GM12864 (cell line): ENCODE data around the gene RUNX2.

Experiments
- DNase-seq: peaks from one replicate; pipeline ENCODE4 v3.0.0-alpha.2; 2011; ENCODE audit warnings: low read depth
- H3K4me3 ChIP-seq: 2 replicates; pipeline ENCODE4 v1.5.1; 2011; ENCODE audit warnings: mild to moderate bottlenecking, low read depth, low read length, control low read depth
- CTCF ChIP-seq: IDR thresholded peaks from 2 replicates; pipeline ENCODE4 v1.5.1; 2011; ENCODE audit warnings: low read depth, mild to moderate bottlenecking, moderate library complexity, low read length, control low read depth, inconsistent platforms; ENCODE audit errors: missing control alignments

The RUNX2 gene

GRCh38 chr6:45394586-45395095, 66.5 kb downstream of the RUNX2 start:
- no peak for DNase-seq
- no peak overlapping the region for H3K4me3 ChIP-seq
- no peak for TF ChIP-seq CTCF

- no peak for DNase-seq
- TF ChIP-seq CTCF = no peak
- H3K4me3 ChIP-seq = no peak overlapping the region
Measured at GRCh38 chr6:45398075-45398813, 70.1 kb downstream of the RUNX2 start.

- no peak for DNase-seq
- H3K4me3 ChIP-seq = no peak overlapping the region
- TF ChIP-seq CTCF = no peak
Measured at GRCh38 chr6:45400021-45400420, 71.9 kb downstream of the RUNX2 start.

DNA sequence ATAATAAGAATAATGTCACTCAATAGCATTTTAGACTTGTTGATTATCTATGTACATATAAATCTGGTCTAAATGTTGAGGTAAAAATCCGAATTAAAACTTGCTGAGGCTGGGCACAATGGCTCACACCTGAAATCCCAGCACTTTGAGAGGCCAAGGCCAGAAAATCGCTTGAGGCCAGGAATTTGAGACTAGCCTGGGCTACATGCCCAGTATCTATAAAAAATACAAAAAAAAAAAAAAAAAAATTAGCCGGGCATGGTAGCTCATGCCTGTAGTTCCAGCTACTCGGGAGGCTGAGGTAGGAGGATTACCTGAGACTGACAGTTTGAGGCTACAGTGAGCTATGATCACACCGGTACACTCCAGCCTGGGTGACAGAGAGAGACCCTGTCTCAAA, 83.8 kb downstream of the RUNX2 start:
- H3K4me3 ChIP-seq = no peak overlapping the region
- DNase-seq = no peak
- TF ChIP-seq CTCF = no peak

GRCh38 chr6:45415315-45415714, 87.2 kb downstream of the RUNX2 start:
- no peak for DNase-seq
- TF ChIP-seq CTCF = no peak
- H3K4me3 ChIP-seq = no peak overlapping the region

DNA sequence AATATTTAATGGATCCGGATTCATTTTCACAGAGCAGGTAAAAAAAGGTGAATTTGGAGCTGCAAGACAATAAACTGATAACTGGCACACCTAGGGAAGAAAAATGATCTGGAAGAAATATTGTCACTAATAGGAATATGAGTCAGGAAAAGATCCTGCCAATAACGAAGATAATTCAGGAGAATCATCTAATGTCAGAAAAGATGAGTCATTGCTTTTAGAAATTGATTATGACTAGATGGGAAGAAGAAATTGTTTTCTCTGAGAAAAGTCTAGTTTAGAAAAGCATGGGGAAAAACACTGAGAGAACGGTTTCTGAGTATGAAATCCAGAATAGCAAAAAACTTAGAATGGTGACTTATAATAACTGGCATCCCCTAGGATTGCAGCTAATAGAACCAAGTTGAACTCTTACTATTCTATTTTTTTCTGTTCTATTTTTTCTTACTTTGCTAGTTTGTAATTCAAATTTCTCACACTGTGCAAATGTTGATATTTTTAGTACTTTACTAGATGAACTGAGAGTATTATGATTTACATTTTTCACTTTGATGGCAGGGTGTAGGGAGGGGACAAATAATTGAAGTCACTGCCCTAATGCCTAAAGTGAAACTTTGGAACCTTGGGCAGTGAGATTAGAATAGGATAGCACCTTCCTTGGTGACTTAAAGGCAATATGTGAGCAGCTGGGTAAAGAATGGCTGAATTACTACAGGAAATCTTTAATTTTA, 87.8 kb downstream of the RUNX2 start:
- DNase-seq = no peak
- no peak for TF ChIP-seq CTCF
- no peak overlapping the region for H3K4me3 ChIP-seq
